HEK293 (cell line): ENCODE measurements around the gene KLRC4.

Experiments used
- CTCF ChIA-PET: fragments of 350-600 bp; formaldehyde crosslinking; extraction: SDS; loops from one replicate; lab custom pipeline; 2021; ENCODE audit warnings: antibody characterized with exemption; lab: Yijun Ruan, JAX
- POLR2A ChIA-PET: fragments of 300-600 bp; formaldehyde crosslinking; extraction: SDS; loops from one replicate; lab custom pipeline; 2020; ENCODE audit warnings: antibody characterized with exemption, inconsistent platforms; lab: Yijun Ruan, JAX
- H3K27ac ChIP-seq: fragments of 200-500 bp; sonication (Bioruptor generic); 2 replicates; pipeline ENCODE4 v1.5.1; 2014; ENCODE audit warnings: low read depth, low read length, control low read depth, inconsistent platforms; ENCODE audit errors: extremely low read depth
- H3K36me3 ChIP-seq, 2 experiments: fragments of 200-500 bp in 1 of 2; sonication (Bioruptor generic) in 1 of 2; 1 replicate in 1 of 2; 2 replicates in 1 of 2; pipeline ENCODE4 v1.5.1; 2014 to 2017; ENCODE audit warnings: inconsistent platforms in 2 of 2, low read length in 2 of 2; ENCODE audit not compliant: control insufficient read depth in 2 of 2, insufficient read depth in 1 of 2
- H3K4me1 ChIP-seq: fragments of 200-500 bp; sonication (Bioruptor generic); 2 replicates; pipeline ENCODE4 v1.5.1; 2014; ENCODE audit warnings: mild to moderate bottlenecking, low read length, inconsistent platforms; ENCODE audit not compliant: control insufficient read depth, insufficient read depth
- H3K4me3 ChIP-seq: 2 replicates; pipeline ENCODE4 v1.5.1; 2011; ENCODE audit warnings: low read depth, mild to moderate bottlenecking, control low read depth, low read length, moderate library complexity
- H3K9me3 ChIP-seq: fragments of 200-500 bp; sonication (Bioruptor generic); 2 replicates; pipeline ENCODE4 v1.5.1; 2014; ENCODE audit warnings: low read depth, low read length, inconsistent platforms; ENCODE audit not compliant: control insufficient read depth, insufficient read depth
- BCL6B ChIP-seq: fragments of 450-650 bp; formaldehyde crosslinking; IDR thresholded peaks from 2 replicates; pipeline ENCODE4 v1.5.1; 2017; ENCODE audit warnings: missing biosample characterization, missing genetic modification characterization
- GFI1B ChIP-seq: fragments of 450-650 bp; formaldehyde crosslinking; IDR thresholded peaks from 2 replicates; pipeline ENCODE4 v1.5.1; 2016; ENCODE audit warnings: missing biosample characterization, missing genetic modification characterization
- GLI2 ChIP-seq: fragments of 450-650 bp; formaldehyde crosslinking; IDR thresholded peaks from 2 replicates; pipeline ENCODE4; 2017; ENCODE audit warnings: missing biosample characterization, missing genetic modification characterization, low read depth, borderline replicate concordance
- KLF1 ChIP-seq: fragments of 450-650 bp; formaldehyde crosslinking; IDR thresholded peaks from 2 replicates; pipeline ENCODE4 v1.5.1; 2016; ENCODE audit warnings: missing biosample characterization, missing genetic modification characterization
- KLF10 ChIP-seq: fragments of 450-650 bp; IDR thresholded peaks from 2 replicates; pipeline ENCODE4 v1.5.1; 2018; ENCODE audit warnings: missing biosample characterization, mild to moderate bottlenecking, missing genetic modification characterization
- RBAK ChIP-seq: fragments of 450-650 bp; formaldehyde crosslinking; IDR thresholded peaks from 2 replicates; pipeline ENCODE4 v1.5.1; 2016; ENCODE audit warnings: missing biosample characterization, missing genetic modification characterization
- REPIN1 ChIP-seq: fragments of 450-650 bp; formaldehyde crosslinking; IDR thresholded peaks from 2 replicates; pipeline ENCODE4 v1.5.1; 2017; ENCODE audit warnings: missing biosample characterization, missing genetic modification characterization, low read depth
- SALL2 ChIP-seq: fragments of 450-650 bp; formaldehyde crosslinking; IDR thresholded peaks from 2 replicates; pipeline ENCODE4 v1.5.0; 2017; ENCODE audit warnings: missing biosample characterization, mild to moderate bottlenecking, missing genetic modification characterization, borderline replicate concordance
- SCRT1 ChIP-seq: fragments of 450-650 bp; formaldehyde crosslinking; IDR thresholded peaks from 2 replicates; pipeline ENCODE4 v1.5.1; 2016; ENCODE audit warnings: missing biosample characterization, missing genetic modification characterization, borderline replicate concordance
- SETDB1 ChIP-seq: IDR thresholded peaks from one replicate; pipeline ENCODE4 v1.6.1; 2017; ENCODE audit warnings: mild to moderate bottlenecking, low read length, moderate library complexity, mixed read lengths; ENCODE audit not compliant: insufficient read length
- ZBTB1 ChIP-seq: fragments of 450-650 bp; formaldehyde crosslinking; IDR thresholded peaks from 2 replicates; pipeline ENCODE4 v1.5.1; 2016; ENCODE audit warnings: missing biosample characterization, missing genetic modification characterization
- ZNF169 ChIP-seq: fragments of 450-650 bp; formaldehyde crosslinking; IDR thresholded peaks from 2 replicates; pipeline ENCODE4 v1.5.1; 2016; ENCODE audit warnings: missing biosample characterization, missing genetic modification characterization
- ZNF211 ChIP-seq: fragments of 450-650 bp; formaldehyde crosslinking; IDR thresholded peaks from 2 replicates; pipeline ENCODE4 v1.5.1; 2016; ENCODE audit warnings: low read depth, missing biosample characterization, missing genetic modification characterization
- ZNF26 ChIP-seq: fragments of 450-650 bp; formaldehyde crosslinking; IDR thresholded peaks from 2 replicates; pipeline ENCODE4 v1.5.1; 2016; ENCODE audit warnings: missing biosample characterization, missing genetic modification characterization
- ZNF37A ChIP-seq: fragments of 450-650 bp; IDR thresholded peaks from 2 replicates; pipeline ENCODE4 v1.5.1; 2018; ENCODE audit warnings: missing biosample characterization, missing genetic modification characterization
- ZNF571 ChIP-seq: fragments of 450-650 bp; formaldehyde crosslinking; IDR thresholded peaks from 2 replicates; pipeline ENCODE4 v1.5.0; 2017; ENCODE audit warnings: missing biosample characterization, missing genetic modification characterization
- ZNF596 ChIP-seq: fragments of 450-650 bp; IDR thresholded peaks from 2 replicates; pipeline ENCODE4 v1.5.0; 2018; ENCODE audit warnings: missing biosample characterization, mild to moderate bottlenecking, missing genetic modification characterization, moderate library complexity
- ZNF621 ChIP-seq: fragments of 450-650 bp; formaldehyde crosslinking; IDR thresholded peaks from 2 replicates; pipeline ENCODE4 v1.5.1; 2017; ENCODE audit warnings: missing biosample characterization, missing genetic modification characterization
- ZNF670 ChIP-seq: fragments of 450-650 bp; formaldehyde crosslinking; IDR thresholded peaks from 2 replicates; pipeline ENCODE4 v1.5.1; 2016; ENCODE audit warnings: missing biosample characterization, missing genetic modification characterization, low read depth
- ZNF785 ChIP-seq: fragments of 450-650 bp; formaldehyde crosslinking; IDR thresholded peaks from 2 replicates; pipeline ENCODE4 v1.5.1; 2016; ENCODE audit warnings: missing biosample characterization, missing genetic modification characterization
- ZNF791 ChIP-seq: fragments of 450-650 bp; formaldehyde crosslinking; IDR thresholded peaks from 2 replicates; pipeline ENCODE4 v1.5.1; 2016; ENCODE audit warnings: missing biosample characterization, missing genetic modification characterization
- ZSCAN16 ChIP-seq: fragments of 450-650 bp; formaldehyde crosslinking; IDR thresholded peaks from 2 replicates; pipeline ENCODE4 v1.5.1; 2016; ENCODE audit warnings: missing biosample characterization, missing genetic modification characterization
- ZXDB ChIP-seq: fragments of 450-650 bp; formaldehyde crosslinking; IDR thresholded peaks from 2 replicates; pipeline ENCODE4 v1.5.1; 2016; ENCODE audit warnings: missing biosample characterization, missing genetic modification characterization

KLRC4 gene

GRCh38 chr12:10404798-10405197 is 4.8 kb downstream of the KLRC4 start (continued):
- TF ChIP-seq ZNF571 (tag by site-specific recombination) = no peak
- TF ChIP-seq ZNF785 (tag by site-specific recombination) = no peak
- no peak for TF ChIP-seq ZNF791 (tag by site-specific recombination)

GRCh38 chr12:10400829-10401228 is 8.7 kb downstream of the KLRC4 start:
- no peaks in the 10 kb centered on the region for H3K9me3 ChIP-seq
- POLR2A ChIA-PET = no interaction called here
- no peak overlapping the region for H3K4me3 ChIP-seq
- TF ChIP-seq ZNF169 (tag by site-specific recombination) (no peak), ZNF26 (tag by site-specific recombination) (no peak)
- H3K27ac ChIP-seq = no peak overlapping the region
- CTCF ChIA-PET = no interaction called here
- H3K36me3 ChIP-seq = no peaks in the 10 kb centered on the region
- no peaks in the 10 kb centered on the region for H3K4me1 ChIP-seq

- TF ChIP-seq KLF1 (no peak), RBAK (no peak), ZNF37A (tag by site-specific recombination) (no peak), ZNF596 (tag by site-specific recombination) (no peak), SCRT1 (tag by site-specific recombination) (no peak), SALL2 (no peak), ZSCAN16 (tag by site-specific recombination) (no peak), GFI1B (no peak), BCL6B (tag by site-specific recombination) (no peak), ZNF621 (tag by site-specific recombination) (no peak), ZNF670 (tag by site-specific recombination) (no peak), KLF10 (no peak), GLI2 (tag by site-specific recombination) (no peak), ZXDB (tag by site-specific recombination) (no peak), SETDB1 (no peak), ZBTB1 (tag by site-specific recombination) (no peak), ZNF211 (tag by site-specific recombination) (no peak), REPIN1 (tag by site-specific recombination) (no peak)
- TF ChIP-seq, all 188 proteins: peak for 0
- H3K27ac ChIP-seq = no peak overlapping the region
- no peaks in the 10 kb centered on the region for H3K36me3 ChIP-seq
- CTCF ChIA-PET = interaction anchor here (0.7 kb wide), 1 partner anchor 134 kb away, joined by 3 read pairs; no protein-coding TSS in a partner anchor
- no peaks in the 10 kb centered on the region for H3K9me3 ChIP-seq
- POLR2A ChIA-PET = no interaction called here
- peaks cover 8% of the 10 kb centered on the region for H3K4me1 ChIP-seq
- no peak overlapping the region for H3K4me3 ChIP-seq
Observed at GRCh38 chr12:10398168-10398567, 11.4 kb downstream of the KLRC4 start.
